ENCODE data around the gene YOD1. TPM values are rescaled to one million over a fixed set of nuclear protein-coding genes. Genes with fewer than 3 reads are reported as not detected.

Gene YOD1
- total and polyA plus RNA-seq, 10 of the 15 experiments (the other 5 are each of a cell fraction or from before 2014, with no cell fraction given) = 2.1 to 7.9 (median 5.0) TPM

DNA sequence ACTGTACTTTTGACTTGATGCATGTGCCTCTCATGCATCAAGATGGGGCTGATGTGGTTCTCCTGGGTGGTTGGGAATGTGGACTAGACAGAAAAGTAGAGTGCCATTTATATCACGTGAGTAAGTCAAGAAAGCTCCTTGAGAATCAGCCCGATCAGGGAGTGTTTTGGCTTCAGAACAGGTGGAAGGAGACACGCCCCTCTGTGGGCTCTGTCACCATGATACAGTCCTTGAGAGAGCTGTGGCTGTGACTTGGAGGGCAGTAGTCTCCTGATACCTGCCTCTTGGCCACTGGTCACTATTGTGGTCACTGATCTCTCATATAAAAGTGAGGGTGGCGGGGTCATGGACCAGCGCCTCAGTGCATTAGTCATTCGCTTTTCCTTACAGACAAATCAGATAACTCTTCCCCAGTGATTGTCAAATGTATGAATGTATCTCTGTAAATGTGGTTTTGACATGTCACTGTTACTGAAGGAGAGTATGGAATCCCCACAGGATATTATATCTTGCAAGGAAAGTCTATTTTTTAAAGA, 28.8 kb upstream of the YOD1 start:
- H3K36me3 ChIP-seq (ENCODE audit: control insufficient read depth in 2 of 2, insufficient read depth in 2 of 2, low read length in 1 of 2) = no peaks in the 10 kb centered on the region
- H3K9ac ChIP-seq (ENCODE audit: control insufficient read depth, insufficient read depth, low read length) = no peak overlapping the region
- H3K27me3 ChIP-seq (replicated peaks in 1 of 2; ENCODE audit: control insufficient read depth in 2 of 2, insufficient read depth in 2 of 2, low read length in 1 of 2) = no peaks in the 10 kb centered on the region
- no peak overlapping the region for H3K27ac ChIP-seq (ENCODE audit: control insufficient read depth, insufficient read depth)
- in situ Hi-C loops (cut with MboI) = loop anchor here (5.0 kb wide), 1 partner anchor 328 kb away; no protein-coding TSS in a partner anchor
- intact Hi-C loops (cut with micrococcal nuclease; ENCODE audit: unreplicated experiment) = loop anchor here (5.0 kb wide), 3 partner anchors 37 to 243 kb away; partner anchors contain the start of gene CD55
- H4K20me1 ChIP-seq (ENCODE audit: control insufficient read depth, insufficient read depth) = no peaks in the 10 kb centered on the region
- SMC1A ChIA-PET (ENCODE audit: uncharacterized antibody, unreplicated experiment) = interaction anchor here (0.9 to 7.3 kb wide), 7 partner anchors 9 to 419 kb away, joined by 3 to 65 read pairs (median 7); partner anchors contain the start of genes C4BPB and YOD1
- H3K4me2 ChIP-seq (ENCODE audit: control insufficient read depth, insufficient read depth) = no peak overlapping the region
- TF ChIP-seq, protein P1, sequence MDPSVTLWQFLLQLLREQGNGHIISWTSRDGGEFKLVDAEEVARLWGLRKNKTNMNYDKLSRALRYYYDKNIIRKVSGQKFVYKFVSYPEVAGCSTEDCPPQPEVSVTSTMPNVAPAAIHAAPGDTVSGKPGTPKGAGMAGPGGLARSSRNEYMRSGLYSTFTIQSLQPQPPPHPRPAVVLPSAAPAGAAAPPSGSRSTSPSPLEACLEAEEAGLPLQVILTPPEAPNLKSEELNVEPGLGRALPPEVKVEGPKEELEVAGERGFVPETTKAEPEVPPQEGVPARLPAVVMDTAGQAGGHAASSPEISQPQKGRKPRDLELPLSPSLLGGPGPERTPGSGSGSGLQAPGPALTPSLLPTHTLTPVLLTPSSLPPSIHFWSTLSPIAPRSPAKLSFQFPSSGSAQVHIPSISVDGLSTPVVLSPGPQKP (IDR thresholded peaks at IDR 0.05; ENCODE audit: low read depth, low read length) = no peak
- TF ChIP-seq, protein P2, sequence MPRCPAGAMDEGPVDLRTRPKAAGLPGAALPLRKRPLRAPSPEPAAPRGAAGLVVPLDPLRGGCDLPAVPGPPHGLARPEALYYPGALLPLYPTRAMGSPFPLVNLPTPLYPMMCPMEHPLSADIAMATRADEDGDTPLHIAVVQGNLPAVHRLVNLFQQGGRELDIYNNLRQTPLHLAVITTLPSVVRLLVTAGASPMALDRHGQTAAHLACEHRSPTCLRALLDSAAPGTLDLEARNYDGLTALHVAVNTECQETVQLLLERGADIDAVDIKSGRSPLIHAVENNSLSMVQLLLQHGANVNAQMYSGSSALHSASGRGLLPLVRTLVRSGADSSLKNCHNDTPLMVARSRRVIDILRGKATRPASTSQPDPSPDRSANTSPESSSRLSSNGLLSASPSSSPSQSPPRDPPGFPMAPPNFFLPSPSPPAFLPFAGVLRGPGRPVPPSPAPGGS (IDR thresholded peaks at IDR 0.05; ENCODE audit: borderline replicate concordance, insufficient read depth, low read depth, low read length, poor library complexity, severe bottlenecking) = no peak
- TF ChIP-seq MEF2A (IDR thresholded peaks at IDR 0.05; ENCODE audit: insufficient read depth, low read depth, low read length) (no peak), SMC3 (IDR thresholded peaks at IDR 0.05; ENCODE audit: borderline replicate concordance, low read length) (no peak), SREBF2 (IDR thresholded peaks at IDR 0.05; ENCODE audit: low read length) (no peak), BACH1 (IDR thresholded peaks at IDR 0.05; ENCODE audit: borderline replicate concordance) (no peak), RAD51 (IDR thresholded peaks at IDR 0.05) (no peak), FOS (IDR thresholded peaks at IDR 0.05; ENCODE audit: borderline replicate concordance, extremely low read depth, insufficient read length) (no peak), SUZ12 (IDR thresholded peaks at IDR 0.05; ENCODE audit: unreplicated experiment) (no peak), ZNF274 (IDR thresholded peaks at IDR 0.05; ENCODE audit: insufficient read depth, insufficient read length) (no peak)
- TF ChIP-seq, protein P3, sequence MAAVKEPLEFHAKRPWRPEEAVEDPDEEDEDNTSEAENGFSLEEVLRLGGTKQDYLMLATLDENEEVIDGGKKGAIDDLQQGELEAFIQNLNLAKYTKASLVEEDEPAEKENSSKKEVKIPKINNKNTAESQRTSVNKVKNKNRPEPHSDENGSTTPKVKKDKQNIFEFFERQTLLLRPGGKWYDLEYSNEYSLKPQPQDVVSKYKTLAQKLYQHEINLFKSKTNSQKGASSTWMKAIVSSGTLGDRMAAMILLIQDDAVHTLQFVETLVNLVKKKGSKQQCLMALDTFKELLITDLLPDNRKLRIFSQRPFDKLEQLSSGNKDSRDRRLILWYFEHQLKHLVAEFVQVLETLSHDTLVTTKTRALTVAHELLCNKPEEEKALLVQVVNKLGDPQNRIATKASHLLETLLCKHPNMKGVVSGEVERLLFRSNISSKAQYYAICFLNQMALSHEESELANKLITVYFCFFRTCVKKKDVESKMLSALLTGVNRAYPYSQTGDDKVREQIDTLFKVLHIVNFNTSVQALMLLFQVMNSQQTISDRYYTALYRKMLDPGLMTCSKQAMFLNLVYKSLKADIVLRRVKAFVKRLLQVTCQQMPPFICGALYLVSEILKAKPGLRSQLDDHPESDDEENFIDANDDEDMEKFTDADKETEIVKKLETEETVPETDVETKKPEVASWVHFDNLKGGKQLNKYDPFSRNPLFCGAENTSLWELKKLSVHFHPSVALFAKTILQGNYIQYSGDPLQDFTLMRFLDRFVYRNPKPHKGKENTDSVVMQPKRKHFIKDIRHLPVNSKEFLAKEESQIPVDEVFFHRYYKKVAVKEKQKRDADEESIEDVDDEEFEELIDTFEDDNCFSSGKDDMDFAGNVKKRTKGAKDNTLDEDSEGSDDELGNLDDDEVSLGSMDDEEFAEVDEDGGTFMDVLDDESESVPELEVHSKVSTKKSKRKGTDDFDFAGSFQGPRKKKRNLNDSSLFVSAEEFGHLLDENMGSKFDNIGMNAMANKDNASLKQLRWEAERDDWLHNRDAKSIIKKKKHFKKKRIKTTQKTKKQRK (IDR thresholded peaks at IDR 0.05; ENCODE audit: low read depth, low read length) = no peak
- TF ChIP-seq, protein P4, sequence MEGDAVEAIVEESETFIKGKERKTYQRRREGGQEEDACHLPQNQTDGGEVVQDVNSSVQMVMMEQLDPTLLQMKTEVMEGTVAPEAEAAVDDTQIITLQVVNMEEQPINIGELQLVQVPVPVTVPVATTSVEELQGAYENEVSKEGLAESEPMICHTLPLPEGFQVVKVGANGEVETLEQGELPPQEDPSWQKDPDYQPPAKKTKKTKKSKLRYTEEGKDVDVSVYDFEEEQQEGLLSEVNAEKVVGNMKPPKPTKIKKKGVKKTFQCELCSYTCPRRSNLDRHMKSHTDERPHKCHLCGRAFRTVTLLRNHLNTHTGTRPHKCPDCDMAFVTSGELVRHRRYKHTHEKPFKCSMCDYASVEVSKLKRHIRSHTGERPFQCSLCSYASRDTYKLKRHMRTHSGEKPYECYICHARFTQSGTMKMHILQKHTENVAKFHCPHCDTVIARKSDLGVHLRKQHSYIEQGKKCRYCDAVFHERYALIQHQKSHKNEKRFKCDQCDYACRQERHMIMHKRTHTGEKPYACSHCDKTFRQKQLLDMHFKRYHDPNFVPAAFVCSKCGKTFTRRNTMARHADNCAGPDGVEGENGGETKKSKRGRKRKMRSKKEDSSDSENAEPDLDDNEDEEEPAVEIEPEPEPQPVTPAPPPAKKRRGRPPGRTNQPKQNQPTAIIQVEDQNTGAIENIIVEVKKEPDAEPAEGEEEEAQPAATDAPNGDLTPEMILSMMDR (IDR thresholded peaks at IDR 0.05 in 2 of 3, conservative IDR thresholded peaks at IDR 0.05 in 1 of 3; ENCODE audit: control insufficient read depth in 2 of 3, extremely low read depth in 1 of 3, insufficient read depth in 1 of 3, low read depth in 3 of 3, low read length in 3 of 3) = no peak
- TF ChIP-seq, protein P5, sequence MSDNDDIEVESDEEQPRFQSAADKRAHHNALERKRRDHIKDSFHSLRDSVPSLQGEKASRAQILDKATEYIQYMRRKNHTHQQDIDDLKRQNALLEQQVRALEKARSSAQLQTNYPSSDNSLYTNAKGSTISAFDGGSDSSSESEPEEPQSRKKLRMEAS (IDR thresholded peaks at IDR 0.05; ENCODE audit: low read depth, low read length) = no peak
- ATAC-seq (no peak), FAIRE-seq (no peak), DNase-seq (ENCODE audit: low read depth, low spot score) (no peak)
- H3K4me3 ChIP-seq = no peak overlapping the region
- POLR2A ChIA-PET = no interaction called here
- RAD21 ChIA-PET (ENCODE audit: unreplicated experiment) = interaction anchor here (1.1 to 2.4 kb wide), 5 partner anchors 11 to 420 kb away, joined by 3 to 12 read pairs (median 5); partner anchors contain the start of gene PFKFB2
- no peaks in the 10 kb centered on the region for H3K9me3 ChIP-seq (replicated peaks; ENCODE audit: control insufficient read depth, insufficient read depth, low read length)
- no peak overlapping the region for H2AFZ ChIP-seq (ENCODE audit: control insufficient read depth, low read depth, low read length)
- CTCF ChIA-PET = interaction anchor here (0.5 to 8.3 kb wide), 18 partner anchors 8 to 420 kb away, joined by 3 to 154 read pairs (median 5); partner anchors contain the start of genes C4BPB, CR1 and PFKFB2
- no TSS peak for BruUV-seq (replicated peaks)
- H3K4me1 ChIP-seq (ENCODE audit: control insufficient read depth, insufficient read depth, low read length) = no peaks in the 10 kb centered on the region
- 68% methylated on average over 6 of the region's 6 CpGs for WGBS (ENCODE audit: insufficient coverage, insufficient replicate concordance, low lambda C conversion rate, missing lambda C conversion rate)
- no peaks in the 10 kb centered on the region for H3K79me2 ChIP-seq (ENCODE audit: control insufficient read depth, insufficient read depth, low read length)
